ENCODE measurements around the gene CHKB. TPM values are rescaled to one million over a fixed set of nuclear protein-coding genes. Genes with fewer than 3 reads are reported as not detected.

CHKB gene, protein sequence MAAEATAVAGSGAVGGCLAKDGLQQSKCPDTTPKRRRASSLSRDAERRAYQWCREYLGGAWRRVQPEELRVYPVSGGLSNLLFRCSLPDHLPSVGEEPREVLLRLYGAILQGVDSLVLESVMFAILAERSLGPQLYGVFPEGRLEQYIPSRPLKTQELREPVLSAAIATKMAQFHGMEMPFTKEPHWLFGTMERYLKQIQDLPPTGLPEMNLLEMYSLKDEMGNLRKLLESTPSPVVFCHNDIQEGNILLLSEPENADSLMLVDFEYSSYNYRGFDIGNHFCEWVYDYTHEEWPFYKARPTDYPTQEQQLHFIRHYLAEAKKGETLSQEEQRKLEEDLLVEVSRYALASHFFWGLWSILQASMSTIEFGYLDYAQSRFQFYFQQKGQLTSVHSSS
- total RNA-seq (2014; rRNA removed; shearing (Covaris generic); ENCODE audit: low replicate concordance) = 52.8 and 77.8 TPM in 2 replicates

DNA sequence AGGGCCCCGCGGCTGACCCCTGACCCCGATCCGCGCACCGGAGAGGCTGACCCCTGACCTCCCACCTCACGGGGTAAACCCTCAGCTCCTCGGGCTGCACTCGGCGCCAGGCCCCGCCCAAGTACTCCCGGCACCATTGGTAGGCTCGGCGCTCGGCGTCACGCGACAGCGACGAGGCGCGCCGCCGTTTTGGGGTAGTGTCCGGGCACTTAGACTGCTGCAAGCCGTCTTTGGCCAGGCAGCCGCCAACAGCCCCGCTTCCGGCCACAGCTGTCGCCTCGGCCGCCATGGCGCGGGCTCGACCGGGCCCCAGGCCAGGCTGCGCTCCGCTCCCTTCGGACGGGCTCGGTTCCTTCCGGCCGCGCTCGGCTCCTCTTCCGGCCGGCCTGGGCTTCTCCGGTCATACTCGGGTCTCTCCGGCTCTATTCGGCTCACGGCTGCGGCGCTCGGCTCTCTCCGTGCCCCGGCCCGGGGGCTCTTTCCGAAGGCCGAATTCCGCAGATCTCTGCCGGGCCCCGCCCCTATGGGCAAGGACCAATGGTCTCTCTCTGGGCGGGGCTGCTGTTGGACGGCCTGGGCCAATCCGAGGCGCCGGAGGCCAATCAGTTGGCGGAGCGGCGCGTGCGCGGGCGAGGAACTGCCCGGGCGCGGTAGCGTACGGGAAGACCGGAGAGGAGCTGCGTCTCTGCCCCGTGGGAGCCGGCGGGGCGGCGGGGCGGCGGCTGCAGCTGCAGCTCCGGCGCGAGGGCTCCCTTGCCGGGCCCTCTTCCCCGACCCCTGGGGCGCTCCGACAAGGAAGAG lies at the start of gene CHKB:
CHKB (minus strand) TSS at position 357 of the 801 bp plus-strand sequence; CDS start at position 289, 68 bp downstream.
- Histone ChIP-seq H3K4me1 (ENCODE audit: low read length) (peaks cover 18% of the 10 kb centered on the region), H3K4me3 (ENCODE audit: low read length) (peak within 1 kb of the TSS; percentile 99), H3K9me3 (ENCODE audit: low read length) (no peaks in the 10 kb centered on the region), H4K20me1 (ENCODE audit: insufficient read depth, low read depth, low read length) (no peaks in the 10 kb centered on the region), H3K27me3 (ENCODE audit: low read length) (no peaks in the 10 kb centered on the region), H3K9me2 (replicated peaks; ENCODE audit: insufficient read depth, low read length) (no peaks in the 10 kb centered on the region), H3K4me2 (ENCODE audit: low read depth, low read length, poor library complexity, severe bottlenecking) (peak within 1 kb of the TSS; percentile 95), H3K79me2 (ENCODE audit: low read length) (peaks cover 32% of the 10 kb centered on the region), H3K27ac (ENCODE audit: low read length) (peak within 1 kb of the TSS; percentile 79), H3K9ac (ENCODE audit: low read length) (peak within 1 kb of the TSS; percentile 87), H3K36me3 (ENCODE audit: insufficient read depth, low read length) (peaks cover 10% of the 10 kb centered on the region; the same call in 1 of the 2 replicates), H2AFZ (ENCODE audit: low read length) (peak within 1 kb of the TSS; percentile 64; the same call in 1 of the 2 replicates)
- DNase-seq = peak; percentile 99

DNA sequence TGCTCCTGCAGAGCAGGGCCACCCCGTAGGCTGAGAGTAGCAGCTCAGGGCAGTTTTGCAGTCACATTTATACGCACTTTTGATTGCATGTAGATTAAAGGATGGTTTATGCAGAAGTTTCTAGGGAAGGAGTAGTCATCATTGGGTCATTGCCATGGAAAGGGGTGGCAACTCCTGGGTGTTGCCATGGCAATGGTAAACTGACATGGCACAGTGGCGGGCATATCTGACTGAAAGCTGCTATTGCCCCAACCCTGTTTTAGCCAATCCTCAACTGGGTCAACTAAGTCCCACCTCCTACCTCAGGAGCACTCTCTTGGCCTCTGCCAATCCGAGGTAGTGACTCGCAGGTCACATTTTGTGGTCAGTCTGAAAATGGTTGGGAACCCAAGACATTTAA lies 47.7 kb upstream of the CHKB start:
- Histone ChIP-seq H3K27ac (ENCODE audit: low read length) (no peak overlapping the region), H4K20me1 (ENCODE audit: insufficient read depth, low read depth, low read length) (no peaks in the 10 kb centered on the region), H3K79me2 (ENCODE audit: low read length) (peaks cover 9% of the 10 kb centered on the region), H3K9me3 (ENCODE audit: low read length) (no peaks in the 10 kb centered on the region), H3K9ac (ENCODE audit: low read length) (no peak overlapping the region), H3K9me2 (replicated peaks; ENCODE audit: insufficient read depth, low read length) (no peaks in the 10 kb centered on the region), H3K4me1 (ENCODE audit: low read length) (peaks cover 18% of the 10 kb centered on the region), H3K4me3 (ENCODE audit: low read length) (no peak overlapping the region), H3K27me3 (ENCODE audit: low read length) (no peaks in the 10 kb centered on the region), H3K4me2 (ENCODE audit: low read depth, low read length, poor library complexity, severe bottlenecking) (no peak overlapping the region), H2AFZ (ENCODE audit: low read length) (no peak overlapping the region), H3K36me3 (ENCODE audit: insufficient read depth, low read length) (no peaks in the 10 kb centered on the region)
- DNase-seq = no peak

DNA sequence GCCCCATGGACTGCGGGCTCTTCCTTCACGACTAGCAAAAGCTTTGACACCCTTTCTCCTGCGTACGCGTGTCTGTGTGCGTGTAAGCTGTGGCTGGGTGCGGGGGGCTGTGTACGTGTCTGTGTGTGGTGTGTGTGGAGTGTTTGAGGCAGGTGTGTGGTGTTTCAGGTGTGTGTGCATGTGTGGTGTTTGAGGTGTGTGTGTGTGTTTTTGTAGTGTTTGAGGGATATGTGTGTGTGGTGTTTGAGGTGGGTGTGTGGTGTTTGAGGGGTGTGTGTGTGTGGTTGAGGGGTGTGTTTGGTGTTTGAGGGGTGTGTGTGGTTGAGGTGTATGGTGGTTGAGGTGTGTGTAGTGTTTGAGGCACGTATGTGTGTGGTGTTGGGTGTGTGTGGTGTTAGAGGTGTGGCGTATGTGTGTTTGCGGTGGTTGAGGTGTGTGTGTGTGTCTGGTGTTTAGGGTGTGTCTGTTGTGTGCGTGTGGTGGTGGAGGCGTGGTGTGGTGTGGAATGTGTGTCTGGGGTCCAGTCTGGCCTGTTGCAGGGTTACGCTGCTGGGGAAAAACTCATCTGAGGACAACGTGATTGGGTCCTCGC lies 46.0 kb upstream of the CHKB start:
- Histone ChIP-seq H3K36me3 (ENCODE audit: insufficient read depth, low read length) (no peaks in the 10 kb centered on the region), H3K79me2 (ENCODE audit: low read length) (peaks cover 9% of the 10 kb centered on the region), H3K4me3 (ENCODE audit: low read length) (peak overlapping the region; percentile 90), H3K9me2 (replicated peaks; ENCODE audit: insufficient read depth, low read length) (no peaks in the 10 kb centered on the region), H3K27me3 (ENCODE audit: low read length) (no peaks in the 10 kb centered on the region), H3K4me1 (ENCODE audit: low read length) (peaks cover 18% of the 10 kb centered on the region), H3K9me3 (ENCODE audit: low read length) (no peaks in the 10 kb centered on the region), H3K27ac (ENCODE audit: low read length) (no peak overlapping the region), H3K9ac (ENCODE audit: low read length) (peak overlapping the region; percentile 95), H2AFZ (ENCODE audit: low read length) (peak overlapping the region; percentile 96), H3K4me2 (ENCODE audit: low read depth, low read length, poor library complexity, severe bottlenecking) (peak overlapping the region; percentile 97), H4K20me1 (ENCODE audit: insufficient read depth, low read depth, low read length) (no peaks in the 10 kb centered on the region)
- no peak for DNase-seq

DNA sequence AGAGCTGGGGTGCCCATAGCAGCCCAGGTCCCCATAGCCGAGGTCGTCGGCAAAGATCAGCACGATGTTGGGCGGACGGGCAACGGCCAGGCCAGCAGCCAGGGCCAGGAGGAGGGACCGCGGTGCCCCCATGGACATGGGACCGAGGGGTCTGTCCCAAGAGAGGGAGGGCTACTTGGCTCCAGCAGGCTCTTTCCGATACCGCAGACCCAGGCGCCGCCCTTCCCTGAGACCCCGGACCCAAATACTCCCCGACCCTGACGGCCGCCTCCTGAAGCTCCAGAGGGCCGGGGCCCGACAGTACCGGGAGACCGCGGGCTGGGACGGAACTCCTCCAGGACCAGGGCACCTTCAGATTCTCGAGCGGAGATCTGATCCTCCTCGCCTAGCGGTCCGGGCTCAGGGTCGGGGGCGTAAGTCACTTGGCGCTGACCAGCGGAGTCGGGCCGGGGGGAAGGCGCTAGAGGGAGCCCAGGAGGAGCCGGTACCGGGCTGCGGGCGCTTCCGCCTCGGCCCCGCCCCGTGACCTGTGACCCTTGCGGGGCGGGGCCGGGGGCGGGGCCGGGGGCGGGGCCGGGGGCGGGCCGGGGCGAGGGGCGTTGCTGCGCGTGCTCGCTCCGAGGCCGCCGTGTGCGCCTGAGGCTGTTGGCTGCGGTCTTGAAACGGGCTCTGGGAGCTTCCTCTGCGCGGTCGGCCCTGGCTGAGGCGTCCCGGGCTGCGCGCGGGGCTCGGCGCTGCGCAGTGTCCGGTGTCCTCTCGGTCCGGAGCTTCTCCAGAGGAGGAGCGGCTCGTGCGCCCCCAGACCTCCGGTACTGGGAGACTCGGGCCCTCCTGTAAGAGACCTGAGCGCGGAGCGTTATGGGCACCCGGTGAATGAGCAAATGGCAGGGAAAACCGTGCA lies 45.2 kb upstream of the CHKB start, which contains the start of gene ARSA:
ARSA (minus strand) TSS at position 511 of the 901 bp plus-strand sequence; CDS start at position 138, 373 bp downstream.
- no peak within 1 kb of the TSS for H3K27ac ChIP-seq (ENCODE audit: low read length)
- no peaks in the 10 kb centered on the region for H3K9me3 ChIP-seq (ENCODE audit: low read length)
- H3K36me3 ChIP-seq (ENCODE audit: insufficient read depth, low read length) = no peaks in the 10 kb centered on the region
- peaks cover 9% of the 10 kb centered on the region for H3K79me2 ChIP-seq (ENCODE audit: low read length)
- peak within 1 kb of the TSS; percentile 95 for H3K9ac ChIP-seq (ENCODE audit: low read length)
- DNase-seq = peak; percentile 93
- H3K4me1 ChIP-seq (ENCODE audit: low read length) = peaks cover 21% of the 10 kb centered on the region
- peak within 1 kb of the TSS; percentile 96 for H2AFZ ChIP-seq (ENCODE audit: low read length)
- peak within 1 kb of the TSS; percentile 90 for H3K4me3 ChIP-seq (ENCODE audit: low read length)
- peak within 1 kb of the TSS; percentile 97 for H3K4me2 ChIP-seq (ENCODE audit: low read depth, low read length, poor library complexity, severe bottlenecking)
- no peaks in the 10 kb centered on the region for H3K9me2 ChIP-seq (replicated peaks; ENCODE audit: insufficient read depth, low read length)
- no peaks in the 10 kb centered on the region for H3K27me3 ChIP-seq (ENCODE audit: low read length)
- H4K20me1 ChIP-seq (ENCODE audit: insufficient read depth, low read depth, low read length) = no peaks in the 10 kb centered on the region

DNA sequence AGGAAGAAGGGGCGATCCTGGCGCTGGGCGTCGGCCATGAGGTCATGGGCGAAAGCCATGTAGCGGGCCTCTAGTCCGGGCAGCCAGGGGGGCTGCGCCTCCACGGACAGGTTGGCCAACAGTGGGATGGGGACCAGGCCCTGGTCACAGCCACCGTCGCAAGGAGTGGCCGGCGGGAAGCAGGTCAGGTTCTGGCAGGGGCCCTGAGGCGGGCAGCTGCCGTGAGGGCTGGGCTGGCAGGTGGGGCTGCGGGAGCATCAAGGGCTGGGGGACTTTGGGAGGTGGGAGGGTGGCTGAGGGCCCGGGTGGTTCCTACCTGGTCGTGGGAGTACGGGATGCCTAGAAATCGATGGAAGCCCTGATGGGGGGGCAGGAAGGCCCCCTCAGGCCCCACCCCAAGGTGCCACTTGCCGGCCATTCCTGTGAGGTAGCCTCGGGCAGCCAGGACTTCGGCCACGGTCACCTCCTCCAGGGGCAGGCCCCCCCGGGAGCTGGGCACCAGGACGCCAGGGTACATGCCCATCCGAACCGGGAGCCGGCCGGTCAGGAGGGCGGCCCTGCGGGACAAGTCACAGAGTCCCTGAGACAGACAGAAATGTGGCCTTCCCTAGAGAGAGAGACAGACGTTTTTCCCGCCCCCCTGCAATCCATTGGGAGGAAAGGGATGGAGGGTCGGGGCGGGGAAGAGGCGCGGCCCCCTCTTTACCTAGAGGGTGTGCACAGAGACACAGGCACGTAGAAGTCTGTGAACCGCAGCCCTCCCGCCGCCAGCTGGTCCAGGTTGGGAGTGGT lies 44.4 kb upstream of the CHKB start:
- H3K4me1 ChIP-seq (ENCODE audit: low read length) = peaks cover 29% of the 10 kb centered on the region
- peak overlapping the region; percentile 89; the same call in 1 of the 2 replicates for H2AFZ ChIP-seq (ENCODE audit: low read length)
- H3K4me3 ChIP-seq (ENCODE audit: low read length) = peak overlapping the region; percentile 90
- H3K79me2 ChIP-seq (ENCODE audit: low read length) = peaks cover 9% of the 10 kb centered on the region
- peak; percentile 70 for DNase-seq
- H3K36me3 ChIP-seq (ENCODE audit: insufficient read depth, low read length) = no peaks in the 10 kb centered on the region
- no peak overlapping the region for H3K27ac ChIP-seq (ENCODE audit: low read length)
- H3K4me2 ChIP-seq (ENCODE audit: low read depth, low read length, poor library complexity, severe bottlenecking) = peak overlapping the region; percentile 87
- peak overlapping the region; percentile 95 for H3K9ac ChIP-seq (ENCODE audit: low read length)
- no peaks in the 10 kb centered on the region for H3K9me3 ChIP-seq (ENCODE audit: low read length)
- H3K9me2 ChIP-seq (replicated peaks; ENCODE audit: insufficient read depth, low read length) = no peaks in the 10 kb centered on the region
- H4K20me1 ChIP-seq (ENCODE audit: insufficient read depth, low read depth, low read length) = no peaks in the 10 kb centered on the region
- no peaks in the 10 kb centered on the region for H3K27me3 ChIP-seq (ENCODE audit: low read length)

DNA sequence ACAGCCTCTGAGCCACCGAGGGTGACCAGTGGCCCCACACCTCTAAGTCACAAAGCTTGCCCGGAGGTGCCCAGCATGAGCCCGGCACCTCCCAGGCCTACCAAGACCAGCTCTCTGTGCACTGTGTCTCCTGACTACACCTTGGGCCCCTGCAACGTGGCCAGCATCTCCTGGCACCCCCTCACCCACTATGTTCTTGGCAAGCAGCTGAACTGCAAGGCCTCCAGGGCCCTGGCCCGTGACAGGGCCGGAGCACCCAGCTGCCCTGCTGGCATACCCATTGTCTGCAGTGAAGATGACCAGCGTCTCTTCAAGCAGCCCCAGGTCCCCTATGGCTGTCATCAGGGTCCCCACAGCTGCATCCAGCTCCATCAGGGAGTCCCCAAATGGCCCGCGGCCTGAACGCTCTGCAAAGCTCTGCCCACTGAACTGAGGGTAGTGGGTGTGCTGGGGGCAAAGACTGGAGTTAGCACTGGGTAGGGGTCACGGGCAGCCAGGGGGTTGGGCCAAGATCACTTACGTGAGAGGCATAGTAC lies 43.7 kb upstream of the CHKB start:
- H3K4me3 ChIP-seq (ENCODE audit: low read length) = peak overlapping the region; percentile 90; the same call in 1 of the 2 replicates

More for the DNA sequence above, 43.7 kb upstream of the CHKB start:
- Histone ChIP-seq H2AFZ (ENCODE audit: low read length) (no peak overlapping the region), H3K4me2 (ENCODE audit: low read depth, low read length, poor library complexity, severe bottlenecking) (peak overlapping the region; percentile 87), H4K20me1 (ENCODE audit: insufficient read depth, low read depth, low read length) (no peaks in the 10 kb centered on the region), H3K9ac (ENCODE audit: low read length) (peak overlapping the region; percentile 95; the same call in 1 of the 2 replicates), H3K9me2 (replicated peaks; ENCODE audit: insufficient read depth, low read length) (no peaks in the 10 kb centered on the region), H3K27me3 (ENCODE audit: low read length) (no peaks in the 10 kb centered on the region), H3K27ac (ENCODE audit: low read length) (no peak overlapping the region), H3K9me3 (ENCODE audit: low read length) (no peaks in the 10 kb centered on the region), H3K4me1 (ENCODE audit: low read length) (peaks cover 36% of the 10 kb centered on the region), H3K79me2 (ENCODE audit: low read length) (peaks cover 9% of the 10 kb centered on the region), H3K36me3 (ENCODE audit: insufficient read depth, low read length) (no peaks in the 10 kb centered on the region)
- DNase-seq = no peak

Data from Karpas-422 (cell line).